A549 (cell line): Measurements from ENCODE around the gene CAMK4.

ENCODE experiments used
- CTCF ChIP-seq: fragments of >200 bp; sonication (Bioruptor Twin); formaldehyde crosslinking; IDR thresholded peaks from 3 replicates; pipeline ENCODE4 v1.5.1; 2016
- EP300 ChIP-seq, 2 experiments: fragments of >200 bp; sonication (Bioruptor Twin); formaldehyde crosslinking; IDR thresholded peaks; 2 replicates in 1 of 2; 3 replicates in 1 of 2; pipeline ENCODE4 v1.6.1; 2016 to 2017
- ESRRA ChIP-seq: fragments of 150-350 bp; IDR thresholded peaks from 2 replicates; pipeline ENCODE4 v1.6.1; 2014; ENCODE audit warnings: mild to moderate bottlenecking, low read length, borderline replicate concordance
- HOXA7 ChIP-seq: fragments of 250-450 bp; sonication (Bioruptor Pico); IDR thresholded peaks from 2 replicates; pipeline ENCODE4 v1.5.0; 2020; ENCODE audit warnings: mild to moderate bottlenecking, moderate library complexity
- JUNB ChIP-seq: fragments of >200 bp; sonication (Bioruptor Twin); formaldehyde crosslinking; IDR thresholded peaks from 2 replicates; pipeline ENCODE4 v1.6.1; 2016
- MAX ChIP-seq: IDR thresholded peaks from 2 replicates; pipeline ENCODE4 v1.6.1; 2012
- POLR2A ChIP-seq: IDR thresholded peaks from 2 replicates; pipeline ENCODE4 v1.6.1; 2012; ENCODE audit warnings: mild to moderate bottlenecking, low read length
- RAD21 ChIP-seq, 2 experiments: fragments of >200 bp in 1 of 2; sonication (Bioruptor Twin) in 1 of 2; formaldehyde crosslinking in 1 of 2; IDR thresholded peaks in 1 of 2; conservative IDR thresholded peaks in 1 of 2; 2 replicates in 1 of 2; 3 replicates in 1 of 2; pipeline ENCODE4 v1.6.1; 2012 to 2018; ENCODE audit warnings: inconsistent platforms in 1 of 2
- SMC3 ChIP-seq: fragments of >200 bp; sonication (Bioruptor Twin); formaldehyde crosslinking; IDR thresholded peaks from 3 replicates; pipeline ENCODE4 v1.6.1; 2018; ENCODE audit warnings: inconsistent platforms
- USF2 ChIP-seq: fragments of 450-650 bp; IDR thresholded peaks from 2 replicates; pipeline ENCODE4 v1.6.1; 2014; ENCODE audit warnings: antibody characterized with exemption

- no peak for TF ChIP-seq CTCF
- no peak for TF ChIP-seq POLR2A
- no peak for TF ChIP-seq USF2
- no peak for TF ChIP-seq RAD21 (conservative IDR thresholded peaks at IDR 0.05 in 1 of 2, IDR thresholded peaks at IDR 0.05 in 1 of 2)
- no peak for TF ChIP-seq JUNB
- TF ChIP-seq MAX: no peak
- no peak for TF ChIP-seq ESRRA
- TF ChIP-seq EP300 (IDR thresholded peaks at IDR 0.05): no peak
- no peak for TF ChIP-seq HOXA7 (CRISPR knock-in tag)
- TF ChIP-seq SMC3: no peak
These were observed 122.8 kb downstream of the CAMK4 start for GRCh38 chr5:111347021-111347420.
